CD4-positive, alpha-beta T cell treated with Interleukin-4 for 1 hour (primary cell): ENCODE results near the gene MED13L.

Experiments used
- DNase-seq, 2 donors: peaks; one replicate each; pipeline ENCODE4 v3.0.0-alpha.2; 2020 to 2022

MED13L gene

DNA sequence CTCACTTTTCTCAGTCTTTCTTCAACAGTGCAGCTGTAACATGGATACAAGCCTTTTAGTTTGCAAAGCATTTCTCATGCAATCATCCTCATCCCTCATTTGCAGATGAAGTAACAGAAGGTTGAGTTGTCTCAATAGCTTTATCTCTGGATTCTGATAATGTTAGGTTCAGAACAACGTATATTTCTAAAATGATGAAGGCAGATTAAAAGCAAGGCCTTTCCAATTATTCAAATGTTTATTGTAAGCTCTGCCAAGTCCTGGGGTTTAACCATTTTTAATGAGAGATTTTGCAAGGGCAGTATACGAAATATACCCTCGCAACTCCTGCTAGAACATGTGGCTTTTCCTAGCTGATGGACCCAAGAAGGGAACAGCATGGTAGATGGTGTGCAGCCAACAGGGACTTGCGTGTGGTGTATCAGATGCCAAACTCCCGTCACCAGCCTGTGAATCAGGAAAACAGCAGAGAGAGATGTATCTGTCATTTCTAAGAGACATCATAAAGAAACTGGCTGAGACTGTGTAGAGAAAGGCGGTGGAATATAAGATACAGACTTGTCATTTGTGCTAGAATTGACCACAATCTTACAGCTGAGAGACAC is 319.7 kb downstream of the MED13L start:
- DNase-seq: no peak

DNA sequence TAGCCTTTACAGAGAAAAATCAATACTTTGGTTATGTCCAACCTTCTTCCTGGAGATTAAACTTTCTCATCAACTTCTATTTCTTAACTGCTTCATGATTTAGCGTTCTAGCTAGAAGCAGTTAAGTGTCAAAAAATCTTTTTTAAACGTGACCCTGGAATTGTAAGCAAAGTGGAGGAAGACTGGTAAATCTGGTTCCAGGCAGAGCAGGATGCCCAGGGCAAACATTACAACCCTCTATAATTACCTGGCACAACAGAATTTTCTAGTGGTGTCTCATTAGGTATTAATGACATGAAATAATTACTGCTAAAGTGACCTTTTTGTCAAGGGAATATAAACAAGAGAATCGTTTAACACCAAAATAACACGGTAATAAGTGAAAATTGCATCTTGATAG is 320.8 kb downstream of the MED13L start:
- no peak for DNase-seq

DNA sequence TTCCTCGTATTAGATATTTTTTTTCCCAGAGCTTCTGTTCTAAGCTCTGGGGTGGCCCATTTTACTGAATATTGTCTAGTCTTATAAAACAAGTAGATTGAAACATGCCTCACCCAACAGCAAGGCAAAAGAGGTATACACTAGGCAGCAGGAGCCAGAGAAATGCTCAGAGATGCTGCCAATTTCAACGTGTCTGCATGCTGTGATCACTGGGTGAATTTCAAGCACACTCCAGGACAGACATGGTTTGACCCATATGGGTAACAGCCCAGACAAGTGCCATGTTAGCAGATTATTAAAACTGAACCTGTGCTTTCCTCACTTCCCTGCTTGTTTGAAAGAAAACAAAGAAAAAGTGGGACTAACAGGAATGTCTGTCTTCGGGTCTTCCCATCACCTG is 321.3 kb downstream of the MED13L start:
- no peak for DNase-seq

DNA sequence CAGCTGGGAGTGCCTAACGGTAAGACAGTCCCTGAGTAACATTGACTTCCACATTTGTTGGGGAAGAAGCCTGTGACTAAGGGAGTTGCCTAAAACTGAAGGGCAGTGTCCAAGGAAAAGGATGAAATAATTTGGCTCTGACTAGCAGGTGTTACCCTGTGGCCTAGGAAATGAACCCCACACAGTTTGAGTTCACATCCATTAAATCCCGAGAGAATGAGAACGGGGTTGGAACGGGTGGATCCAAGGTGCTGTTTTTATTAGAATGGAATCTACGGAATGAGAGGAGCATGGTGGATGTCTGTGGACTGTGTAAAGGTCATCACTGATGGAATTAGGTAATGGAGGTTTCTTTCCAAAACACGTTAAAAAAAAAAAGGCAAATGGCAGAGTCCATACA is 324.0 kb downstream of the MED13L start:
- DNase-seq: no peak

DNA sequence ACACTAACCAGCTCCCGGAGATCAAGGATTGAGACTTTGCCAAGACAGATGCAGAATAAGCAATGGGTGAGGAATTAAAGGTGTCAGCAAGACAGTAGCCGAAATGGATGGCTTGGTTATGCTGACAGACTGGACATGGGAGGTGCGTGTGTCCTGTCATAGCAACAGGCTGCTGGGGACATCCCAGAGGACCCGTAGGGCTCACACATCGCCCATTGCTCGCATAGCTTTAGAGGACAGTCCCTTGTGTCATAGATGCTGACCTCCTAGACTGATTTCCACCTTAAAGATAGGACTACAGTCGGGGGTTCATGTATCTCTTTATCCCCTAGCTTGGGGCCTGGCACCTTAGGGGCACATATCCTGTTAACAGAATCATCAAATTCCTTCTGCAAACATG is 324.5 kb downstream of the MED13L start:
- no peak for DNase-seq

DNA sequence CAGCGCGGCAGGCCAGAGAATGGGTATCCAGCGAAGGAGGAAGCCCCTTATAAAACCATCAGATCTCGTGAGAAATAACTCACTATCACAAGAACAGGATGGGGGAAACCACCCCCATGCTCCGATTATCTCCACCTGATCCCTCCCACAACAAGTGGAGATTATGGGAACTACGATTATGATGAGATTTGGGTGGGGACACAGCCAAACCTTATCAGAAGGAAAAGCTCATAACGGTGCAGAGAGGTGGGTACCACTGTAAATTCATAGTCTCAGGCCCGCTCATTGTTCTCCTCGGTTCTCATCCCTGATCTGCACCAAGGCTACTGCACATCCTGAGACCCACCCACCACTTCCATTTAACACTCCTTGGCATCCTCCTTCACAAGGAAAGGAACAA is 326.5 kb downstream of the MED13L start:
- DNase-seq: no peak

DNA sequence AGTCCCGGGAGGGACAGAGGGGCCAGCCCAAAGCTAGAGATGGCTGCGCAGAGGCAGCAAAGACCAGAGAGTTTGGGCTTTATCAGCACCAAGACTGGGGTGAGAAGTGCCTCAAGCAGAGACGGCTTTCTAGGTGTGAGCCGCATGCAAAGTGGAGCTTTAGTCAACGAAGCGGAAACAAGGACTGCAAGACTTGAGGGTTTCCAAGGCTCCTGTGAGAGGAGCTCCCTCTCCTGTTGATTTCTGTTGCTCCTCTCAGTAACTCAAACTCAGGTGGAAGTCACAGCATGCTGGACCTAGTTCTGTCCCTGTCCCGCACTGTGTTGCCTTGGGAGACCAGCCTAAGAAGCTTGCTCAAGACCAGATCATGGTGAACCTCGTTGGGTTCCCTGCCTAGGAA is 327.8 kb downstream of the MED13L start:
- DNase-seq: no peak

DNA sequence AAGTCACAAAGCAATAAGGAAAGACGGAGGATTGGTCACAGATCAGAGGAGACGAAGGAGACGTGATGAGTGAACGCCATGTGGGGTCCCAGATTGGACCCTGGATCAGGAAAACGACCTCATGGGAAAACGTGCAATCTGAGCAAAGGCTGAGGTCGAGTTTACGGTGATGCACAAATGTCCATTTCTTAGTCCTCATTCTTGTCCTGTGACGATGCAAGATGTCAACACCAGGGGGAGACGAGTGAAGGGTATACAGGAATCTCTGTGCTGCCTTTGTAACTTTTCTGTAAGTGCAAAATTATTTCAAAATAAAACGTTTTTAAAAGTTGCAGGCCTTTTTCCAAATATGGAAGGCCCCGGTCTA is 329.8 kb downstream of the MED13L start:
- DNase-seq: no peak

DNA sequence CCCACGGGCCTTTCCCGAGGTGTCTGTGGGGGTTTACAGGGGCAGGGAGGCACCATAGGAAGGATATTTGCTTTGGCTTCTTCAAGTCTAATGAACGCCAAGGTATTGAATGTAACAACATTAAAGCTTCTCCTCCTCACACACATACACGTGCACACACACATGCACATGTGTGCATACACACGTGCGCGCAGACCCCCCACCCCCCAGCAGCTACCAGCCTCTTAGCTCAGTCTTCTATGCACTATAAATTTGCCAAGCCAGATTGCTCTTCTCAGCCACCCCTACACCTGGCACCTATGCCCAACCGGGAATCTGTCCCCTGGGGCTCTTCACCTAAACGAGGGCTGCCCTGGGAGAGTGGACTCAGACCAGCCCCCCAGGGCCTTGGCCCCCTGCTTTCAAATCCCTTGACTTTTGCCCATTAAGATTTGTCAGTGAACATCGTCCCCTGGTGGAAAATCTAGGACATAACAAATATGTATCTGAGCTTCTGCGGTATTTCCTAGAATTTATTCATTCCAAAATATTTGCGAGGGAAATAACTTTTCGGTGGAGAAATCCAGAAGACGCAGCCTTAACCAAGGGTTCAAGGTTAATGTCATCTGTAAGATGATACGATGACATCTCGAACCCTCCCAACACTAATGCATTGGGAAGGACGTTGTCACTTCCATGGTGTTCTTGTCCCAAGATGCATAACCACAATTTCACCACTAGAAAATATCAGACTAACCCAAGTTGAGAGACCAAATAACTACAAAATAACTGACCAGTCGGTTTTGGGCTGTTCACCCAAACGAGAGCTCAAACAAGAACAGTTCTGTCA is 330.4 kb downstream of the MED13L start:
- DNase-seq: no peak

DNA sequence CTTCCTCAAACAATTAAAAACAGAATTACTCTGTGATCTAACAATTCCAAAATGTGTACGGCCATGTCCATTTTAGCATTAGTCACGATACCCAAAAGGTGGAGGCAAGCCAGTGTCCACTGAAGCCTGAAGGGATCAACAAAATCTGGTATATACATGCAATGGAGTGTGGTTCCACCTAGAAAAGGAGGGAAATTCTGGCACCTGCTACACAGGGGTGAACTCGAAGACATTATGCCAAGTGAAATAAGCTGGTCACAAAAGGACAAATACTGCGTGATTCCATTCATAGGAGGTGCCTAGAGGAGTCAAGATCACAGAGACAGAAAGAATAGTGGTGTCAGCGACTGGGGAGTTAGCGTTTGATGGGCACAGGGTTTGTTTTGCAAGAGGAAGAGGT is 331.4 kb downstream of the MED13L start:
- DNase-seq: no peak

DNA sequence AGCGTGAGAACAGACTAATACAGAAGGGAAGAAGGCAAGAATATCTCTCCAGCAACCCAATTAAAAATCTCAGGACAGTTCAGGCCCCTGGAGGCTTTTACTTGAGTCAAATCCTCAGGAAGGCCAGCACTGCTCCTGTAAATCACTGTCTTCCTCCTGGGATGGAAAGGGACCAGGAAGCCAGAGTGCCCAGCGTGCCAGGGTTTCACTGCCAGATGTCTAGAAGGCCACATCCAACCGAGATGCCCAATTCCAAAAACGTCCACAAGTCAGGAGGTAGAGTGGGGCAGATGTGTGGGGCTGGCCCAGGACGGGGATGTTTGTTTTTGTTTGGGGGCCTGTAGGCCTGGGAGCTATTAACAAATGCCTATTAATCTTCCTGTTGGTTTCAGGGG is 332.0 kb downstream of the MED13L start:
- no peak for DNase-seq

DNA sequence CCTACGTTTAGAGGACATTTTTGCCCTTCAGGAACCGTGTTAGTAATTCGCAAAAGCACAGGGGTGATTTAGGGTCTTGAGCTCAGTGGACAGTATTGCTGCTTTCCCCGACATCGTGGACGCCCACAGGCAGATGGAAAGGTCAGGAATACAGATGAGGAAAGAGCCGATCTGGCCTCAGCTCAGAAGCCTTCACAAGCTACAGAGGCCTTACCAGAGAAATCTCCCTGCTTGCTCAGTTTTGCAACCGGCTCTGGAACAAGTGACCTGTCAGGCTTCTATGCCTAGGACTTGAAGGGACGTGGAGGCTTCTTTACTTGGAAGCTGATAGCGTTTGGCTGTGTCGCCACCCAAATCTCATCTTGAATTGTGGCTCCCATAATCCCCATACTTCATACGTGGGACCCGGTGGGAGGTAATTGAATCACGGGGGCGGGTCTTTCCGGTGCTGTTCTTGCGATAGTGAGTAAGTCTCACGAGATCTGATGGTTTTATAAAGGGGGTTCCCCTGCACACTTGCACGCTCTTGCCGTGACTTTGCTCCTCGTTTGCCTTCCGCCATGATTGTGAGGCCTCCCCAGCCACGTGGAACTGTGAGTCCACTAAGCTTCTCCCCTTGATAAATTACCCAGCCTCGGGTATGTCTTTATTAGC is 332.5 kb downstream of the MED13L start:
- no peak for DNase-seq

DNA sequence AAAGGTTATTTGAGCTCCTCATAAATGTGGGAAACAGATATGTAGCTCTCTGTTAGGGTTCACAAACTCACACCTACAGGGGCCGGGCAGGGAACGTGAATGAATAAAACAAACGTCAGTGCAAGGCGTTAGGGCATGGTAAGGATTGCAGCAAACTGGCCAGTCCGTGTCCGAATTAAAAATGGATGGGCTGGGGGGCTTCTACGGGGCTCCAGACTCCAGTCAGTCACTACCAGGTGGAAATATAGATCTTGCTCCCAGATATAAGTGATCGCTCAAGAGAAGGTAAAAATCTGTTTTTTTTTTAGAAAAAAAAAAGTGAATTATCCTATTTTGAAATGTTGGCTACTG is 333.1 kb downstream of the MED13L start:
- DNase-seq: no peak

DNA sequence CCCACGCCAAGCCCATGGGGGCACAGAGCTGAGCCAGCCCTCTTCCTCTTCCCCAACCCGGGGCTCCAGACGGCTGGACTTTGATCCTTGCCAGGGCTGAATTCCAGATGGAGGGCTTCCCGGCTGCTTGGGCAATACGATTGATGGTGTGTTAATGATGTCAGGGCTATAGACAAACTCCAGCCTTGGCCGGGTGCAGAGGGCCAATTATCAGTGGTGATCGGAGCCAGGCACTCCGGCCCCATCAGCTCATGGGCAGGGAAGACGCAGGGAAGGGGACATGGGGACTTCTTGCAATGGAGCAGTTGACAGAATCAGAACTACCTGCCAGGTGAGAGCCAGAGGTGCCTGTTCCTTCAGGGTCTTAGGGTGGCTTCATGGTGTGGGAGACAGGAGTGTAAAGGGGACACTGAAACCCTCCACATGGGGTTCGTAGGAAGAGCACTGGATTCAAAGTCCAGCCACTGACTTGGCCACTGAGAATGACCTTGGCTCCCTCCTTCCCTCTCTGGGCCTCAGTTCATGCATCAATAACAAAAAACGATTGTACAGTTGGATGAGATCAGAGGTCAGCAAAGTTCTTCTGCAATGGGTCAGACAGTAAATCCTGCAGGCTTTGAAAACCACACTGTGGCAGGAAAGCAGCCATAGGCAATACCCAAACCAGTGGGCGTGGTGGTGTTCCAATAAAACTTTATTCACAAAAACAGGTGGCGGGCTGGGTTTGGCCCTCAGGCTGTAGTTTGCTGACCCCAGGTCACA is 333.7 kb downstream of the MED13L start:
- no peak for DNase-seq

DNA sequence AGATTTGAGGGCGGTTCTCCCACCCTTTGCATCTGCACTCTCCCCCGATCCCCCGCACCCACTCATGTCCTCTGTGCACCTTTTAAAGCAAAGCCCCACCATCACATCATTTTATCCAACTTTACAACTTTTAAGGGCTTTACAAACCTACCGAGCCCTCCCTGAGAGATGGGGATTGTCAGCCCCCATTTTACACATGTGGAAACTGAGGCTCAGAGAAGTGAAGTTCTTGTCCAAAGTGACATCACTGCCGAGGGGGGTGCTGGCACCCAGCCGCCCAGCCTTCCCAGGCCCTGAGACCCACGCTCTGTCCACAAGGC is 334.2 kb downstream of the MED13L start:
- no peak for DNase-seq

DNA sequence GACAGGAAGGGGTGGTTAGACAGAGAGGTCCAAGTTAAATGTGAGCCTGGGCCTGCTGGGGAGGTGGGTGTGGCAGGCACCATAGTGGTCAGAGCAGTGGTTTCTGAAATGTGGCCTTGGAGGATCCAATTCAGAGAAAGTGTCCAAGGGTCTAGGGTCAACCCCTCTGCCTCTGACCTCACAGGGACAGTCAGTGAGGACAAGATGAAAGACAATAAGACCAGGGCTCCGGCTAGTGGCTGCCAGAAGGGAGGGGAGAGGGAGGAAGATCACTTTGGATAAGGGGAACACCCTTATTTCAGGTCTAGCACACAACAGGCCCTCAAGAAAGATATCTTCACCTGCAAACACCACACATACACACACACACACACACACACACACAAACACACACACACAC is 335.1 kb downstream of the MED13L start:
- no peak for DNase-seq

DNA sequence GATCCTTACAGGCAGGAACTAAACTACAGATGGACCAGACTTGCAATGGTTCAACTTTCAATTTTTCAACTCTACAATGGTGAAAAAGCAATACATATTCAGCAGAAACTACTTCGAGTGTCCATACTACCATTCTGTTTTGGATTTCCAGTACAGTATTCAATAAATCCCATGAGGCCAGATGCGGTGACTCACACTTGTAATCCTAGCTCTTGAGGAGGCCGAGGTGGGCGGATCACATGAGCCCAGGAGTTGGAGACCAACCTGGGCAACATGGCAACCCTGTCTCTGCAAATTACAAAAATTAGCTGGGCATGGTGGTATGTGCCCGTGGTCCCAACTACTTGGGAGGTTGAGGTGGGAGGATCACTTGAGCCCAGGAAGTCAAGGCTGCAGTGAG is 336.1 kb downstream of the MED13L start:
- DNase-seq: no peak

DNA sequence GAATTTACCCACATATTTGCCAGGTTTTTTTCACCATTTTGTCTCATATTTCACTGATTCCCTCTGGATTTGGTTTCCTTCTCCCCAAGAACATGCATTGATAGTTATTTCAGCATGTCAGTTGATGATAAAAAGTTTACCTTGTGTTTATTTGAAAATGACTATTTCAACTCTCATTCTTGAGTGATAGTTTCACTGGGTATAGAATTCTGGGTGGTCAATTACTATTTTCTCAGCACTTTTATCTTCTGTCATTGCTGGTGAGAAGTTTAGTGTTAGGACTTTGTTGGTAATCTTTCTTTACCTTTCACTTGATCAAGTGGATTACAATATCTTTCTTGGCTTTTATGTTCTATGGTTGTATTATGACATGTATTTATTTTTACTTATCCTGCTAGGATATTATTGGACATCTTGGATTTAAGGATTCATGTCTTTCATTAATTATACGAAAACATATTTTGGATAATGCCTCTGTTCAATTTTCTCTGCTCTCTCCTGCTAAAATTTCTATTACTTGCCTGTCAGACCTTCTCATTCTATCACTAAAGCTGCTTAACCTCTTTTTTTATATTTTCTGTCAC is 338.6 kb downstream of the MED13L start:
- no peak for DNase-seq

DNA sequence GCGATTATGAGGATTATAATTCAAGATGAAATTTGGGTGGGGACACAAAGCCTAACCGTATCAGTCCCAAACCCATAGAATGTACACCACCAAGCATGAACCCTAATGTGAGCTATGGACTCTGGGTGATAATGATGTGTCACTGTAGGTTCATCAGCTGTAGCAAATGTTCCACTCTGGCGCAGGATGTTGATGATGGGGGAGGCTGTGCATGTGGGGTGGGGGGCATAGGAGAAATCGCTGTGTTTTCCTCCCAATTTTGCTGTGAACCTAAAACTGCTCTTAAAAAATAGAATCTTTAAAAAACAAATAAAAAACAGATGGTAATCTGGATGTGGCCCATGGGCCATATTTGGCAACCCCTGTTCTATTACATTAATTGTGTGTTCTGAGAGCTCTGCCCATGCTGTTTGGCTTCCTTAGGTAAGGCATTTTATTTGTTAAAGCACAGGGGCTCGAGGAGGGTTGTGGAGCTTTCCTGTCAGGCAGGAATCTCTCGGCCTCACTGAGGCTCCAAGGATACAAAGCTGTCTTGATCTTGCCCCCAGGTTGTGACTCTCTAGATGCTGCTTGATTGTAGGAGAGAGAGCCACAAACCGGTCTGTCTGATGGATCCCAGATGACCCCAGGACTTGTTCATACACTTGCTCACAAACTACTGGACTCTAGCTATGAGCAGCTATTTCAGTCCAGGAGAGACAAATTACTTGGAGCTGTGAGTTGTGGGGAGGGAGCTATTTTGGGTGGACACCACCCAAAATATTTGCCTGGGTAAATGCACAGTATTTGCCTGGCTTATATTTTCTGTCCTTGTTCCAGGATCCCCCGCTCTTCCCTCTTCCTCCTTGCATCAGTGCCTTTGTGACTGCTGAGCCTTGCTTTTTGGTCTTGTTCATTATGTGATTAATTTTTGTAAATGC is 340.2 kb downstream of the MED13L start:
- no peak for DNase-seq

DNA sequence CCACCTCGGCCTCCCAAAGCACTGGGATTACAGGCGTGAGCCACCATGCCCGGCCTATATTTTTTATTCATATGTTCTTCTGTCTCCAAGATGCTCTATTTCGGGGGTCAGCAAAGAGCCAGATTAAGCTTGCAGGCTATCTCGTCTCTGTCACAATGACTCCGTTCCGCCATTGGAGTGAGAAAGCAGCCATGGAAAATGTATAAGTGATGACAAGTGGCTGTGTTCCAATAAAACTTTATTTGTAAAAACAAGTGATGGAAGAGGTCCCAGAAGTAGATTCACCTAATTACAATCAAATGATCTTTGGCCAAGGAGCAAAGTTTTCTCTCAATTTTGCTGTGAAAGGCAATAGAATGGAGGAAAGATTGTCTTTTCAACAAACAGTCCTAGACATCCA is 342.6 kb downstream of the MED13L start:
- DNase-seq: no peak

DNA sequence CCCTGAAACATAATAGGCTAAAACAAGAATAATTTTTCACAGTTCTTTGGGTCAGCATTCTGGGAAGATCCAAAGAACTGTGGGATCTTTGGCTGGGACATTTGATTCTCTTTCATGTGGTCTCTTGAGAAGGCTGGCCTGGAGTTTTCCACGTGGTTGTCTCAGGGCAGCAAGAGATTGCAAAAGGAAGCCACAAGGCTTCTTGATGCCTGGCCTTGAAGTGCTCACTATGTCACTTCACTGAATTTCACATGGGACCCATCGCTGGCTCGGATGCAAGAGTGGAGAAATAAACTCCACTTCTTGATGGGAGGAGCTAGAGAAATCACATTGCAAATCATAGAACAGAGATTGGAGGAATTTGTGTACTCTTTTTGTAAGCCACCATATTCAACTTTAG is 343.4 kb downstream of the MED13L start:
- no peak for DNase-seq

DNA sequence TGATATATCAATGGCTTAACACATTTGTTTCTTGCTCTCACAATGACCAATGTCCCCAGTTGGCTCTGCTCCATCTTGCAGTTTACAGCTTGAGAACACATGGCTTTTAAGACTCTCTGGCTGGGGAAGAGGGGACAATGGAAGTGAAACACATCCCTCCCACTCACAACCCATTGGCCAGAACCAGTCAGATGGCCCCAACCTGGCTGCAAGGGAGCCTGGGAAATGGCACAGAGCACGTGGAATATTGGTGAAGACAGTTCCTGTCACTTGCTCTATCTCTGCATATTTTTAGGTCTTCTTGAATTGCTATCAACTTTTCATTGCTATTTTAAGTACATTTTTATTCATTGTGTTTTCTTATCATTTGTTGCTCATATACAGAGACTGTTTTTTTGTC is 345.4 kb downstream of the MED13L start:
- no peak for DNase-seq
